NT2/D1 (cell line): ENCODE measurements around the gene NHERF2.

Experiments used
- SUZ12 ChIP-seq: IDR thresholded peaks from 2 replicates; pipeline ENCODE4 v1.6.1; 2011; ENCODE audit not compliant: insufficient read length, insufficient read depth; ENCODE audit errors: extremely low read depth
- ZNF274 ChIP-seq: IDR thresholded peaks from 2 replicates; pipeline ENCODE4 v1.6.1; 2011; ENCODE audit warnings: mild to moderate bottlenecking, low read depth, low read length

DNA sequence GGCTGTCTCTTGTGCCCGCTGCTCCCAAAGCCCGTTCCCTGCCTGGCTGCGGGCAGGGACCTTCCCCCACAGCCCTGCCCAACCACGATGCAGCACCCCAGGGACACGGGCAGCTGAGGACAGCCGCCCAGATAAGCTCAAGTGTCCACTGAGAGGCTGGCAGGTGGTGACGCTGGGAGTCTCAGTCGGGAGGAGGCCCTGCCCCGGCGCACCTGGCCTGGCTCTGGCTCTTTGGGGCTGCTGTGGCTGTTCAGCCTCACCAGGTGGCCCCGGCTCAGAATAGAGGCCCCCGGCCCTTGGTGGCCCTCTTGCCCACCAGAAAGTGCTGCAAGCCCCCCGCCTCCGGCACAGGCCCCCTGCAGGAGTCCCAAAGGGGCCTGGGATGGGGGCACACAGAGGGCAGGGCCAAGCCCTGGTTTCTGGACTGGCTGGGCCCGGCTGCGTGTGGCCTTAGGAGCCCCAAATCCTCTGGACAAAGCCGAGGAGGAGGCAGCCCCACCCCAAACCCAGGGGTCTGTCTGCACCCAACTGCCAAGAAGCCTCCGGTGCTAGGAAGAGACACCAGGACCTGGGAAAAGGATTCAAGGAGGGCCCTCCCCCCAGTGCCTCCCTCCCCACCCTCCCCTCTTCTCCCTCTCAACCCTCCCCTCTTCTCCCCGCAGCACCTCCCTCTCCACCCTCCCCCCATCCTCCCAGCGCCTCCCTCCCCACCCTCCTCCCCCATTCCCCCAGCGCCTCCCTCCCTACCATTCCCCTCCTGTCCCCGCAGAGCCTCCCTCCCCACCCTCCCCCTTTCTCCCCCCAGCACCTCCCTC is 15.7 kb downstream of the NHERF2 start:
- TF ChIP-seq ZNF274 (no peak), SUZ12 (no peak)
